B cell (primary cell): ENCODE results near the gene MPST. TPM values are rescaled to one million over a fixed set of nuclear protein-coding genes. Genes with fewer than 3 reads are reported as not detected.

Source experiments
- ATAC-seq: fragments of 200-7000 bp; cut with Tn5 transposase; one replicate; pipeline ENCODE4 v1.10.0; 2021; ENCODE audit warnings: low read depth, mild to moderate bottlenecking, moderate number of reproducible peaks, moderate library complexity
- CTCF ChIA-PET: fragments of 350-600 bp; sonication (Branson Sonifier 250); formaldehyde crosslinking; loops from one replicate; lab custom pipeline; 2021; ENCODE audit warnings: antibody characterized with exemption, inconsistent platforms; lab: Charles Lee
- POLR2A ChIA-PET: fragments of 350-600 bp; sonication (Branson Sonifier 250); formaldehyde crosslinking; loops from one replicate; lab custom pipeline; 2021; ENCODE audit warnings: antibody characterized with exemption; lab: Charles Lee
- DNase-seq: peaks from one replicate; pipeline ENCODE4 v3.0.0; 2013
- H2AFZ ChIP-seq: 2 replicates; pipeline ENCODE4 v1.6.1; 2012; ENCODE audit warnings: mild to moderate bottlenecking, low read depth, low read length; ENCODE audit not compliant: insufficient read depth, poor library complexity, severe bottlenecking
- H3K27ac ChIP-seq, 2 donors: 1 replicate in 1 of 2; 2 replicates in 1 of 2; pipeline ENCODE4 v1.5.1; 2012 to 2013; ENCODE audit warnings: low read length in 2 of 2, mild to moderate bottlenecking in 2 of 2, moderate library complexity in 1 of 2
- H3K27me3 ChIP-seq, 4 experiments: fragments of 200-600 bp in 1 of 4; sonication (generic) in 1 of 4; replicated peaks in 1 of 4; 1 replicate in 2 of 4; 2 replicates in 2 of 4; pipeline versions ENCODE4 v1.6.1 to v1.7.0; 2013 to 2016; ENCODE audit warnings: low read length in 3 of 4, mild to moderate bottlenecking in 2 of 4, mixed read lengths in 1 of 4, moderate library complexity in 1 of 4; ENCODE audit not compliant: insufficient read depth in 4 of 4, control insufficient read depth in 3 of 4; ENCODE audit errors: control extremely low read depth in 1 of 4
- H3K36me3 ChIP-seq, 2 experiments: replicated peaks in 1 of 2; 1 replicate in 1 of 2; 2 replicates in 1 of 2; pipeline versions ENCODE4 v1.6.1 to v1.7.1; 2013; ENCODE audit warnings: low read length in 1 of 2; ENCODE audit not compliant: insufficient read depth in 2 of 2, control insufficient read depth in 1 of 2; ENCODE audit errors: control extremely low read depth in 1 of 2, extremely low read depth in 1 of 2
- H3K4me1 ChIP-seq, 2 donors: fragments of 200-600 bp in 1 of 2; sonication (generic) in 1 of 2; 1 replicate in 1 of 2; 2 replicates in 1 of 2; pipeline versions ENCODE4 v1.5.1 to v1.6.1; 2013 to 2017; ENCODE audit warnings: low read length in 2 of 2; ENCODE audit not compliant: control insufficient read depth in 2 of 2, insufficient read depth in 2 of 2
- H3K4me2 ChIP-seq: replicated peaks from 2 replicates; pipeline ENCODE3; 2012; ENCODE audit warnings: mild to moderate bottlenecking, low read depth, low read length; ENCODE audit not compliant: poor library complexity, severe bottlenecking
- H3K4me3 ChIP-seq, 5 experiments: fragments of 200-600 bp in 1 of 5; sonication (generic) in 1 of 5; 1 replicate in 3 of 5; 2 replicates in 2 of 5; pipeline versions ENCODE4 v1.5.1 to v1.7.0; 2011 to 2016; ENCODE audit warnings: low read length in 4 of 5, mild to moderate bottlenecking in 4 of 5, low read depth in 2 of 5, control low read depth in 1 of 5, moderate library complexity in 1 of 5; ENCODE audit not compliant: insufficient read depth in 1 of 5; ENCODE audit errors: control extremely low read depth in 1 of 5, extremely low read depth in 1 of 5
- H3K79me2 ChIP-seq: fragments of 200-600 bp; sonication (generic); one replicate; pipeline ENCODE4 v1.6.0; 2016; ENCODE audit warnings: low read length; ENCODE audit not compliant: control insufficient read depth, insufficient read depth
- H3K9ac ChIP-seq: fragments of 200-600 bp; sonication (generic); 2 replicates; pipeline ENCODE4 v1.6.1; 2017; ENCODE audit warnings: mild to moderate bottlenecking, low read length, moderate library complexity
- H3K9me3 ChIP-seq, 3 donors: one replicate each; pipeline versions ENCODE4 v1.6.1 to v1.7.1; 2013; ENCODE audit warnings: low read length in 2 of 3; ENCODE audit not compliant: control insufficient read depth in 2 of 3, insufficient read depth in 1 of 3; ENCODE audit errors: control extremely low read depth in 1 of 3
- H4K20me1 ChIP-seq: 2 replicates; pipeline ENCODE4 v1.6.0; 2012; ENCODE audit warnings: mild to moderate bottlenecking, low read length; ENCODE audit not compliant: insufficient read depth, control insufficient read depth, poor library complexity, severe bottlenecking
- H3K27ac Mint-ChIP-seq: one replicate; pipeline ENCODE4 v1.8.0; 2021; ENCODE audit warnings: mixed read lengths
- H3K27me3 Mint-ChIP-seq: one replicate; pipeline ENCODE4 v1.8.0; 2021; ENCODE audit warnings: mixed read lengths
- H3K4me1 Mint-ChIP-seq: one replicate; pipeline ENCODE4 v1.8.0; 2021; ENCODE audit warnings: mixed read lengths
- H3K4me3 Mint-ChIP-seq: one replicate; pipeline ENCODE4 v1.8.0; 2021; ENCODE audit warnings: mixed read lengths
- H3K9me3 Mint-ChIP-seq: one replicate; pipeline ENCODE4 v1.8.0; 2022; ENCODE audit warnings: mixed read lengths; ENCODE audit not compliant: insufficient read depth
- EZH2 ChIP-seq: IDR thresholded peaks from 2 replicates; pipeline ENCODE4 v1.6.1; 2012; ENCODE audit warnings: borderline replicate concordance, low read depth, mild to moderate bottlenecking, moderate library complexity, low read length; ENCODE audit not compliant: insufficient read depth, poor library complexity, severe bottlenecking
- WGBS: methylation state at CpG from one replicate; pipeline ENCODE4 v1.1.5; 2013; ENCODE audit warnings: missing lambda C conversion rate; ENCODE audit not compliant: insufficient coverage; 5-methylcytosine and 5-hydroxymethylcytosine counted together
- intact Hi-C: fragments of 100-400 bp; cut with micrococcal nuclease; formaldehyde crosslinking; loops from one replicate; pipeline ENCODE4 v1.10.0; 2022
- polyA plus RNA-seq: library from polyadenylated mRNA; depleted of rRNA; stranded (reverse); fragments of >200 nt; gene quantifications from 2 replicates; pipeline ENCODE4 v1.2.3, GENCODE V29; 2012
- total RNA-seq, 2 donors: library from RNA; stranded (reverse); fragments of 120-200 nt in 1 of 2; gene quantifications; 1 replicate in 1 of 2; 2 replicates in 1 of 2; pipeline versions ENCODE4 v1.2.3 to v1.2.4, GENCODE V29; 2013 to 2022
- TF ChIP-seq, protein P1 (sequence below): fragments of 200-600 bp; IDR thresholded peaks from one replicate; pipeline ENCODE4 v1.8.0; 2022; ENCODE audit warnings: antibody characterized with exemption, mild to moderate bottlenecking

Gene MPST
- total and polyA plus RNA-seq, 2 donors (not counting 1 experiment from before 2014, with no cell fraction given): 11.2 to 17.7 TPM

DNA sequence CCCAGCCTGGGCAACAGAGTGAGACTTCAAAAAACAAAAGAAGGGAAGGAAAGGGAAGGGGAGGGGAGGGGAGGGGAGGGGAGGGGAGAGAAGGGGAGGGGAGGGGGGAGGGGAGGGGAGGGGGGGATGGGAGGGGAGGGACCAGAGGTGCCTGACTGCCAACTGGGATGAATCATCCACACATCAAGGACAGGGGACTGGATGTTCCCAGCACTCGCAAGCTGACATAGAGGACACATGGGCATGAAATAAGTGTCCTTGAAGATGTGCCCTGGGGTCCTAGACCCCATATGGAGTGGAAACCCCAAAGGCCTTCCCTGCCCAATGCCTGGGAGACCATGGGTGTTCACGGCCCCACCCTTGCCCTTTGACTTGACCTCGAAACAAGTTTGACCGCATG, 20.1 kb upstream of the MPST start:
- no peaks in the 10 kb centered on the region for H3K36me3 ChIP-seq
- CTCF ChIA-PET: interaction anchor here (1.4 kb wide), 2 partner anchors 45 to 242 kb away, joined by 4 to 7 read pairs; no protein-coding TSS in a partner anchor
- H3K79me2 ChIP-seq: no peaks in the 10 kb centered on the region
- H3K9me3 ChIP-seq: no peaks in the 10 kb centered on the region
- Mint-ChIP-seq H3K4me1 (no peaks in the 10 kb centered on the region), H3K27me3 (peaks cover 31% of the 10 kb centered on the region), H3K4me3 (no peak overlapping the region), H3K27ac (no peak overlapping the region), H3K9me3 (no peaks in the 10 kb centered on the region)
- no peak for ATAC-seq
- no peak overlapping the region for H3K9ac ChIP-seq
- no peak for DNase-seq
- no peak overlapping the region for H3K4me2 ChIP-seq
- no peak overlapping the region for H2AFZ ChIP-seq
- H4K20me1 ChIP-seq: no peaks in the 10 kb centered on the region
- intact Hi-C loops: no loop called here
- POLR2A ChIA-PET: no interaction called here
- peaks cover 0 to 9% (median 4%) of the 10 kb centered on the region in 4 experiments for H3K27me3 ChIP-seq
- no peak overlapping the region for H3K27ac ChIP-seq
- H3K4me3 ChIP-seq: no peak overlapping the region
- WGBS: 93% methylated on average over 4 of the region's 4 CpGs
- TF ChIP-seq, protein P1, sequence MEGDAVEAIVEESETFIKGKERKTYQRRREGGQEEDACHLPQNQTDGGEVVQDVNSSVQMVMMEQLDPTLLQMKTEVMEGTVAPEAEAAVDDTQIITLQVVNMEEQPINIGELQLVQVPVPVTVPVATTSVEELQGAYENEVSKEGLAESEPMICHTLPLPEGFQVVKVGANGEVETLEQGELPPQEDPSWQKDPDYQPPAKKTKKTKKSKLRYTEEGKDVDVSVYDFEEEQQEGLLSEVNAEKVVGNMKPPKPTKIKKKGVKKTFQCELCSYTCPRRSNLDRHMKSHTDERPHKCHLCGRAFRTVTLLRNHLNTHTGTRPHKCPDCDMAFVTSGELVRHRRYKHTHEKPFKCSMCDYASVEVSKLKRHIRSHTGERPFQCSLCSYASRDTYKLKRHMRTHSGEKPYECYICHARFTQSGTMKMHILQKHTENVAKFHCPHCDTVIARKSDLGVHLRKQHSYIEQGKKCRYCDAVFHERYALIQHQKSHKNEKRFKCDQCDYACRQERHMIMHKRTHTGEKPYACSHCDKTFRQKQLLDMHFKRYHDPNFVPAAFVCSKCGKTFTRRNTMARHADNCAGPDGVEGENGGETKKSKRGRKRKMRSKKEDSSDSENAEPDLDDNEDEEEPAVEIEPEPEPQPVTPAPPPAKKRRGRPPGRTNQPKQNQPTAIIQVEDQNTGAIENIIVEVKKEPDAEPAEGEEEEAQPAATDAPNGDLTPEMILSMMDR: no peak
- no peak for TF ChIP-seq EZH2
- no peaks in the 10 kb centered on the region for H3K4me1 ChIP-seq

DNA sequence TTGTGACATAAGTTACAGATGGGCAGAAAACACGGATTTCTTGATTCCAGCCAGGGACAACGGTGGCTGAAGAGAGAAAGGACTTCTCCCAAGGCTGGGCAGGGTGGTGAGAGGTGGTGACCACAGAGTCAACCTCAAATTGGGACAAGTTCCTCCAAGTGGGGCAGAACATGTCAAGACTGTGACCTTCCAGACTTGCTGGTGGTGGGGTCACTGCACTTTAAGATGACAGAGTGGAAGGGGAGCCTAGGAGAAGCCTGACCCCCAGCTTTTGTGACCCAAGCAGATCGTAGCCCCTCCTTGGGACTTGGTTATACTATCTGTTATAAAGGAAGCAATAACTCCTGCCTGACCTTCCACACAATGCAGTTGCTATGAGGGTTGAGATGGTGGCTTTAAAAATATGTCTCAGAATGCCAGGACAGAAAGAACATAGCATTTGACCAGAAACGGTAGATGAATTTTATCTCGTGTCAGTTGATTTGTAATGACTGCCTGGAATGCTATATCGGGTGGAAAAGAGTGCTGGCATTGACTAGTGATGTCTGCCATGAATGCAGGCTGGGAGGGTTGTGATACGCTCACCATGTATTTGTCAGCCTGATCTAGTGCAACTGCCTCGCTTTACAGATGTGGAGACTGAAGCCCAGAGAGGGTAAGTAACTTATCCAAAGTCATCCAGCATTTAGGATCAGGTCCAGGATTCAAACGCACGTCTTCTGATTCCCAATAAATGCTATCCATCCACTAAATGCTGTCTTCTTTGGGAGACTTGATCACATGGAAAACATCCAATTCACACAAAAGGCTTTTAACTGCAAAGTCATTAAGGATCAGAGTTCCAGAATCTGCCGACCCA, 18.6 kb upstream of the MPST start:
- Mint-ChIP-seq H3K9me3 (no peaks in the 10 kb centered on the region), H3K4me3 (no peak overlapping the region), H3K27ac (no peak overlapping the region), H3K27me3 (peaks cover 35% of the 10 kb centered on the region), H3K4me1 (no peaks in the 10 kb centered on the region)
- no peak overlapping the region for H3K27ac ChIP-seq
- no peak for DNase-seq
- H3K27me3 ChIP-seq: peaks cover 0 to 9% (median 4%) of the 10 kb centered on the region in 4 experiments
- no peaks in the 10 kb centered on the region for H3K79me2 ChIP-seq
- ATAC-seq: no peak
- no peaks in the 10 kb centered on the region for H3K36me3 ChIP-seq
- peaks cover 0 to 5% (median 4%) of the 10 kb centered on the region in 3 donors for H3K9me3 ChIP-seq
- H3K4me1 ChIP-seq: no peaks in the 10 kb centered on the region
- intact Hi-C loops: no loop called here
- TF ChIP-seq, protein P1: no peak
- no peak for TF ChIP-seq EZH2
- ChIA-PET POLR2A (no interaction called here), CTCF (no interaction called here)
- no peaks in the 10 kb centered on the region for H4K20me1 ChIP-seq
- no peak overlapping the region for H3K9ac ChIP-seq
- WGBS: 75% methylated on average over 8 of the region's 11 CpGs
- H3K4me2 ChIP-seq: no peak overlapping the region
- H3K4me3 ChIP-seq: no peak overlapping the region
- no peak overlapping the region for H2AFZ ChIP-seq
